ENCODE measurements around the gene TTC1.

The TTC1 gene

DNA sequence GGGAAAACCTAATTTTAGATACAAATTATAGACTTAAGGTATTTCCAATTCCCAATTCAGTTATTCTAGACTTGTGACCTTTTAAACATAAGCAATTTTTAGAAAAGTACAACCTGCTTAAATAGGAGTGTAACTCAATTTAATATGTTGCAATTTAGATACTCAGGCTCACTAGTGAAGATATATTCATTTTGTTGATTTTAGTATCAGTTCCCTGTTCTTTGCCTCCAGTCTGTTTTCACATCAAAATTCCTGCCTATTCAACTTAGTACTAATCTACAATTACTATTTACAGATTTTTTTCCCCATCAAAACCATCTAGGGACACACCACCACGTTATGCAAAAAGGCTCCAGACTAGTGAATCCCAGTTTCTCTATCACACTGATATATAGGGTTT, 79.9 kb downstream of the TTC1 start:
- TF ChIP-seq, protein P1, sequence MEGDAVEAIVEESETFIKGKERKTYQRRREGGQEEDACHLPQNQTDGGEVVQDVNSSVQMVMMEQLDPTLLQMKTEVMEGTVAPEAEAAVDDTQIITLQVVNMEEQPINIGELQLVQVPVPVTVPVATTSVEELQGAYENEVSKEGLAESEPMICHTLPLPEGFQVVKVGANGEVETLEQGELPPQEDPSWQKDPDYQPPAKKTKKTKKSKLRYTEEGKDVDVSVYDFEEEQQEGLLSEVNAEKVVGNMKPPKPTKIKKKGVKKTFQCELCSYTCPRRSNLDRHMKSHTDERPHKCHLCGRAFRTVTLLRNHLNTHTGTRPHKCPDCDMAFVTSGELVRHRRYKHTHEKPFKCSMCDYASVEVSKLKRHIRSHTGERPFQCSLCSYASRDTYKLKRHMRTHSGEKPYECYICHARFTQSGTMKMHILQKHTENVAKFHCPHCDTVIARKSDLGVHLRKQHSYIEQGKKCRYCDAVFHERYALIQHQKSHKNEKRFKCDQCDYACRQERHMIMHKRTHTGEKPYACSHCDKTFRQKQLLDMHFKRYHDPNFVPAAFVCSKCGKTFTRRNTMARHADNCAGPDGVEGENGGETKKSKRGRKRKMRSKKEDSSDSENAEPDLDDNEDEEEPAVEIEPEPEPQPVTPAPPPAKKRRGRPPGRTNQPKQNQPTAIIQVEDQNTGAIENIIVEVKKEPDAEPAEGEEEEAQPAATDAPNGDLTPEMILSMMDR (IDR thresholded peaks at IDR 0.05; ENCODE audit: low read depth, low read length), result no peak
- in situ Hi-C loops (cut with HindIII; ENCODE audit: low sequenced_read_pairs), result no loop called here
- no peak overlapping the region for H3K4me3 ChIP-seq (ENCODE audit: low read depth, low read length)
- DNase-seq (ENCODE audit: low read depth, low spot score), result no peak

GRCh38 chr5:160089531-160089930, 80.6 kb downstream of the TTC1 start:
- in situ Hi-C loops (cut with HindIII; ENCODE audit: low sequenced_read_pairs), result no loop called here
- DNase-seq (ENCODE audit: low read depth, low spot score), result no peak

GRCh38 chr5:160090059-160090458, 81.1 kb downstream of the TTC1 start:
- no peak for DNase-seq (ENCODE audit: low read depth, low spot score)
- TF ChIP-seq, protein P1 (IDR thresholded peaks at IDR 0.05; ENCODE audit: low read depth, low read length), result no peak
- in situ Hi-C loops (cut with HindIII; ENCODE audit: low sequenced_read_pairs), result no loop called here
- no peak overlapping the region for H3K4me3 ChIP-seq (ENCODE audit: low read depth, low read length)

More at GRCh38 chr5:160089531-160089930, 80.6 kb downstream of the TTC1 start:
- TF ChIP-seq, protein P1 (IDR thresholded peaks at IDR 0.05; ENCODE audit: low read depth, low read length), result no peak
- no peak overlapping the region for H3K4me3 ChIP-seq (ENCODE audit: low read depth, low read length)

- in situ Hi-C loops (cut with HindIII; ENCODE audit: low sequenced_read_pairs), result no loop called here
- H3K4me3 ChIP-seq (ENCODE audit: low read depth, low read length), result no peak overlapping the region
- DNase-seq (ENCODE audit: low read depth, low spot score), result no peak
- TF ChIP-seq, protein P1 (IDR thresholded peaks at IDR 0.05; ENCODE audit: low read depth, low read length), result no peak
Observed at GRCh38 chr5:160092514-160092913, 83.6 kb downstream of the TTC1 start.

- no peak for DNase-seq (ENCODE audit: low read depth, low spot score)
- TF ChIP-seq, protein P1 (IDR thresholded peaks at IDR 0.05; ENCODE audit: low read depth, low read length), result no peak
- no peak overlapping the region for H3K4me3 ChIP-seq (ENCODE audit: low read depth, low read length)
- in situ Hi-C loops (cut with HindIII; ENCODE audit: low sequenced_read_pairs), result no loop called here
Observed at GRCh38 chr5:160092960-160093707, 84.2 kb downstream of the TTC1 start.

DNA sequence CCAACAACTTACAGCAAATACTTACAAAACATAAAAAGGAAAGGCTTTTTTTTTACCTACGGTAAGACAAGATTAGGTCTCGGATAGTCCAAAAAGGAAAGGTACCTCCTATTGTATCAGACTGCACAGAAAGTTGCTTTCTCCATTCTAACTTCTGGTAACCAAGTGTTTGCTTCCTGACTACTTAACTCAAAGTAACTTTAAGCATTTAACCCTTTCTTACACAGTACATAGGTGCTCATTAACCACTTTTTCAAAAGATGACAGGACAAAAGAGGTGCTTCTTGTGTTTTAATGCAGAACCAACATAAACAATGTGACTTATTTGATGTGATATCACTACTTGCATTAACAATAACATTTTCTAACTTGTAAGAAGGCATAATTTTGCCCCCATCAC, 87.2 kb downstream of the TTC1 start:
- DNase-seq (ENCODE audit: low read depth, low spot score), result no peak
- in situ Hi-C loops (cut with HindIII; ENCODE audit: low sequenced_read_pairs), result no loop called here
- H3K4me3 ChIP-seq (ENCODE audit: low read depth, low read length), result no peak overlapping the region
- TF ChIP-seq, protein P1 (IDR thresholded peaks at IDR 0.05; ENCODE audit: low read depth, low read length), result no peak
